GM12864 (cell line): ENCODE measurements around the gene SLC7A11.

Source experiments
- DNase-seq: peaks from one replicate; pipeline ENCODE4 v3.0.0-alpha.2; 2011; ENCODE audit warnings: low read depth
- H3K4me3 ChIP-seq: 2 replicates; pipeline ENCODE4 v1.5.1; 2011; ENCODE audit warnings: mild to moderate bottlenecking, low read depth, low read length, control low read depth
- TF ChIP-seq, protein P1 (sequence below): IDR thresholded peaks from 2 replicates; pipeline ENCODE4 v1.5.1; 2011; ENCODE audit warnings: low read depth, mild to moderate bottlenecking, moderate library complexity, low read length, control low read depth, inconsistent platforms; ENCODE audit errors: missing control alignments

The SLC7A11 gene

GRCh38 chr4:138177278-138177968, 64.7 kb downstream of the SLC7A11 start:
- TF ChIP-seq, protein P1, sequence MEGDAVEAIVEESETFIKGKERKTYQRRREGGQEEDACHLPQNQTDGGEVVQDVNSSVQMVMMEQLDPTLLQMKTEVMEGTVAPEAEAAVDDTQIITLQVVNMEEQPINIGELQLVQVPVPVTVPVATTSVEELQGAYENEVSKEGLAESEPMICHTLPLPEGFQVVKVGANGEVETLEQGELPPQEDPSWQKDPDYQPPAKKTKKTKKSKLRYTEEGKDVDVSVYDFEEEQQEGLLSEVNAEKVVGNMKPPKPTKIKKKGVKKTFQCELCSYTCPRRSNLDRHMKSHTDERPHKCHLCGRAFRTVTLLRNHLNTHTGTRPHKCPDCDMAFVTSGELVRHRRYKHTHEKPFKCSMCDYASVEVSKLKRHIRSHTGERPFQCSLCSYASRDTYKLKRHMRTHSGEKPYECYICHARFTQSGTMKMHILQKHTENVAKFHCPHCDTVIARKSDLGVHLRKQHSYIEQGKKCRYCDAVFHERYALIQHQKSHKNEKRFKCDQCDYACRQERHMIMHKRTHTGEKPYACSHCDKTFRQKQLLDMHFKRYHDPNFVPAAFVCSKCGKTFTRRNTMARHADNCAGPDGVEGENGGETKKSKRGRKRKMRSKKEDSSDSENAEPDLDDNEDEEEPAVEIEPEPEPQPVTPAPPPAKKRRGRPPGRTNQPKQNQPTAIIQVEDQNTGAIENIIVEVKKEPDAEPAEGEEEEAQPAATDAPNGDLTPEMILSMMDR = no peak
- DNase-seq = no peak

GRCh38 chr4:138174981-138175794, 67.0 kb downstream of the SLC7A11 start:
- H3K4me3 ChIP-seq = no peak overlapping the region
- DNase-seq = no peak
- TF ChIP-seq, protein P1 = no peak

More at GRCh38 chr4:138177278-138177968, 64.7 kb downstream of the SLC7A11 start:
- H3K4me3 ChIP-seq = no peak overlapping the region

- H3K4me3 ChIP-seq = no peak overlapping the region
- TF ChIP-seq, protein P1 = no peak
- no peak for DNase-seq
Observed at GRCh38 chr4:138164208-138164607, 77.9 kb downstream of the SLC7A11 start.

GRCh38 chr4:138163171-138163570, 79.0 kb downstream of the SLC7A11 start:
- no peak overlapping the region for H3K4me3 ChIP-seq
- TF ChIP-seq, protein P1 = no peak
- no peak for DNase-seq

GRCh38 chr4:138162259-138162658, 79.9 kb downstream of the SLC7A11 start:
- TF ChIP-seq, protein P1 = no peak
- no peak for DNase-seq
- H3K4me3 ChIP-seq = no peak overlapping the region

DNA sequence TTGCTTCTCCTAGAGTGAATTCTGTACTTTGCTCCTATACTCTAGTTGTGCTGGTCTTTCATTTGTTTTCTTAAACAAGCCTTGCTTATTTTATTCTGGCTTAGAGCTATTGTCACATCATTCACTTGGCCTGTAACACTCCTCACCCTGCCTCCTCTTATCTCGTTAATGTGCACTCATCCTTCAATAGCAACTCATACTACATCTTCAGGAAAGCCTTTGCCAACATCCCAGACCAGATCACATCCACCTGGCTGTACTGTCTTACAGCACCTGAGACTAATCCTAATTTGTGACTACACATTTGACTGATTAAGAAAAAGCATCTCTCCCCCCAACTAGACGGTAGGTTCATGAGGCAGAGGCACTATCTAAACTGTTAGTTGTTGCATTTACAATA, 80.8 kb downstream of the SLC7A11 start:
- TF ChIP-seq, protein P1 = no peak
- DNase-seq = no peak
- H3K4me3 ChIP-seq = no peak overlapping the region
